GM19324 (cell line): ENCODE results near the gene SAFB.

ENCODE experiments used
- ATAC-seq: cut with Tn5 transposase; IDR thresholded peaks from one replicate; pipeline ENCODE4 v1.9.1; 2021; ENCODE audit warnings: mild to moderate bottlenecking, moderate library complexity; ENCODE audit not compliant: unreplicated experiment, low FRiP score

The SAFB gene

GRCh38 chr19:5717215-5717935 lies 94.5 kb downstream of the SAFB start:
- no peak for ATAC-seq
